ENCODE data around the gene HBEGF.

HBEGF gene

DNA sequence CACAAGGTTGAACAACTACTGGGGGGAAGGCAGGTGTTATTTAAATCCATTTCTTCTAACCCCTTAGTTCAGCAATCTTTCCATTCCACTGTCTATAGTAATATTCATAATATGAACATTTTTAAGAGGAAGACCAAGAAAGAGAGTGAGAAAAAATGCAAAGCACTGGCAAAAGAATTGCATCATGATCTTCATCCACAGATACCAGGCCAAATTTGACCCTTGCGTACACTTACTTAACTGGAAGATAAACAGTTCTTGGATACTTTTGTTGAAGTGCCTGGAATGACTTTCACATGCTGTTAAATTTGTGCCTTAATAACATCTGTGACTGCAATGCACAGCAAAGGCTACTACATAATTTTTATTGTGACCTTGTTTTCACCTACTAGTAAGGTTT, 45.3 kb downstream of the HBEGF start:
- DNase-seq, result no peak

DNA sequence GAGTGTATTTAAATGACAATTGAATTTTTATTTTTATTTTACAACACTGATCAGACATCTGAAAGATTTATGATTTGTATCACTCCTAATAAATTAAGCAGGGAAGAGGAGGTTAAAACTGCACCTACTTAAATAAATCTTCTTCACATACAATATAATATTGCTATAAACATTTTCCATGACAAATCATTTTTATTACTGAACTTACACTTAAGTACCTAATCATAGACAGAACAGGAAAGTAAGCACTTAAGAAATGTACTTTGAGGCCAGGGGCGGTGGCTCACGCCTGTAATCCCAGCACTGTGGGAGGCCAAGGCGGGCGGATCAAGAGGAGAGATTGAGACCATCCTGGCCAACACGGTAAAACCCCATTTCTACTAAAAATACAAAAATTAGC, 47.3 kb downstream of the HBEGF start:
- DNase-seq, result no peak

DNA sequence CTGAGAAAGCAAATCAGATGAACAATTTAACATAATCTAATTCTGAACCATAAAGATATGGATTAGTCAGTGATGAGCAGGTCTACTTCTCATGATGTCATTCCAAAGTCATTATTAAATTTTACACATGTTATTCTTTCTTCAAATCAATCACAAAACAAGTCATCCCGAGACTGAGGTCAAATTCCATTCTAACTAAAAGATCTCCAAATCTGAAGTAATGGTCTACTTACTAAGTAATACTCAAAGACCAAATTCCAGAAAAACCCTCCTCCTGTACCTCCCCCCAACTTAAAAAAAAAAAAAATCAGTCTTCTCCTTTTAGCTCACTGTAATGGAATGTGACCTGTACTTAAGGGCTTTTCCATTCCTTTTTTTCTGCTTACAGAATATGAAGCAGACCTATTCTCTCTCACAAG, 48.2 kb downstream of the HBEGF start:
- DNase-seq, result no peak

DNA sequence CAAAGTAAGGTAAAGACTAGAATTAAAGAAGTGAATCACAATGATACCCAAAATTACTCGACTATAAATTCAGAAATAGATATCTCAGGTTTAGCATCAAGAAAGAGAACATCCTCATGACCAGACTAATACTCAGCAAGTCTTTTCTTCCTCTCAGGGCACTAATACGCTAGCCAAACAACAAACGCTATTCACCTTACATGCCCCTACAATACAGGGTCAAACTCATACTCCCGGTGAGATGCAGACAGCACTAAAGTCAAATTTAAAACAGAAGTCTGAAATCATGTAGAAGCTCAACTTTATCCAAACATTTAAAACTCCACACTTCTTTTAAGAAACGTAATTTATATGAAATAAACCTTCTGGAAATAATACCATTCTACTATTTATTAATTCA, 49.1 kb downstream of the HBEGF start:
- DNase-seq, result no peak

DNA sequence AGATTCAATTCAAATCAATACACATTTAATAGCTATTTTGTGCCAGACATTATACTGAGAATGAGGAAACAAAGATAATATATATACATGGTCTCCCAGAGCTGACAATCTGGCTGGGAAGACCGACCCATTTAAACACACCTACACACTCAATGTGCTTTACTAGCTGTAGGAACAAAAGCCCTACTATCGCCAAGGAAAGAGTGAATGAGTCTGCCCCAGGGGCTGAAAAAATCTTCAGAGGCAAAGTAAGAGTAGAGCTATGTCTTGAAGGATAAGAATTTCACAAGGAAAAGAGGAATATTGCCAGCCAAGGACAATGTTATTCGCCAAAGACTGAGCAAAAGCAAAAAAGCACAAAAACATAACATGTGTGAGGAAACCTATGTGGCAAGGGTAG, 50.1 kb downstream of the HBEGF start:
- no peak for DNase-seq

DNA sequence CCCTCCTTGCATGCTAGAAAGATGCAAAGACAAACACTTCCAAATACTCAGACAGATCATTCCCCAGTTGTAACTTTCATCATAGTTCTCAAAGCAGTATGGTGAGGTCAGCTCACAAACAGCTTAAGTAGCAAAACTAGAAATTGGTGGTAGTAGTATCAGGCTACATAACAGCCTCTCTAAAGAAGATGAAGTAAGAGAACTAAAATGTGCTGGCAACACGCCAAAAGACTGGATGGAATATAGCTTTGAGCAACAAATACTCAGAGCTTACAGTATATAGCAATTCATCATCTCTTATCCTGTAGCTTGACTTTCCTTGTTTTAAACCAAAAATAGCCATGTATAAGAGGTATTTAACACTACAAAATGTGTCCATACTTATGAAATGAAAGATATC, 51.0 kb downstream of the HBEGF start:
- DNase-seq, result no peak

DNA sequence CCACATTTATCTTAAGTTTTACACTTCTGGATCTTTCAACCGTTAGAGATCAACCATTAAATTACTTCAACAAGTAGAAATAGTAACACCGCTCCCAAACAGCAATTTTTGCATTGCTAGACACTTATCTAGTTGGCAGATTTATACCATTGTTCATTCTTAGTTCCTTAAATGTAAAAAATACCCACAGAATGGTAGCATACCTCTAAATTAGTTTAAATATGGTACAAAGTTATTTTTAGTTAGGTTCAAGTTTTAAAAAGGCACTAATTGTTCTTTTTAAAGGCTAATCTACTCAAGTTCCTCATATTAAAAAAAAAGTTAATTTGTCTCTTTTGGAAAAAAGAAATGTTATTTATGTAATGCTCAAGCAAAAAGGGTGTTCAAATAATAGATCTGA, 51.6 kb downstream of the HBEGF start:
- no peak for DNase-seq

DNA sequence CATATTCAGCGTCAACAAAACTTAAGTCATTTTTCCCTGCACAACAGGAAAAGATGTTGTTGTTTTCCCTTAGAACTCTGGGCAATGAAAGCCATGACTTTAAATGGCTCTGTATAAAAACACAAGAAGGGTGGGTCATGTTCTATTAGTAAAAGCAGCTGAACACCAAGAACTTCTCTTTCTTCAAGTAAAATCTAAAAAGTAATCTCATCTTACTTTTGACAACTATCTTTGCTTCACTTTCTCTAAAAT, 52.6 kb downstream of the HBEGF start:
- no peak for DNase-seq

DNA sequence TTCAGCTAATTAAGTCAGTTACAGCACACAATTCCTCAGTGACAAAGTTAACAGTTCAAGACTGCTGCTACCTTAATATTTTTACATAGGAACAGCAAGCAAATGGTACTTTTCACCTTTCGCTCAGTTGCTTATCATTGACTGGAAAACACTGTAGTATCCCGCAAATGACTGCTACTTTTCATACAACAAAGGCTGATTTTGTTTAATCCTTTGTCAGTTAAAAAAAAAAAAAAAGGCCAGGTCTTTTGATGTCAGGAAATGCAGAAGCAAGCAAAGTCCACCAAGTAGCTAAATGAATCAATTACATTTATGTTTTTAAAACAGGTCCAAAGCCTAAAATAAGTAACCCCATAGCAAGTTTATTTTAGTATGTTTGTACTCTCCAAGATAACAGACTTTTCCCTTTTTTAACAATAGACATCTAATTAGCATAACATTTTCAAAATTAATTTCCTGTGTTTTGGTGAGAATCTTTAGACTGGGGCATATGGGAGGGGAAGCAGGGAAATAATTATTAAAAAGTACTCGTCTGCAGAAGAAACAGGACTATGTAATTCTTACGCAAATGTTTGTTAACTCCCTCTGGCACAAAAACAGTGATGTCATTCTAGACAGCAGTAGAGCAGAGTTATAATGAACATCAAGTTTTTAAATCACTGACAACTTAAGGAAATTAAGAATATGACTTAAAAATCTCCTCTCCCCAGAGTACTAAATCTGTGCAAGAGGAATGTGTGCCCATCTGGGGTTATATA, 53.1 kb downstream of the HBEGF start:
- DNase-seq, result no peak

DNA sequence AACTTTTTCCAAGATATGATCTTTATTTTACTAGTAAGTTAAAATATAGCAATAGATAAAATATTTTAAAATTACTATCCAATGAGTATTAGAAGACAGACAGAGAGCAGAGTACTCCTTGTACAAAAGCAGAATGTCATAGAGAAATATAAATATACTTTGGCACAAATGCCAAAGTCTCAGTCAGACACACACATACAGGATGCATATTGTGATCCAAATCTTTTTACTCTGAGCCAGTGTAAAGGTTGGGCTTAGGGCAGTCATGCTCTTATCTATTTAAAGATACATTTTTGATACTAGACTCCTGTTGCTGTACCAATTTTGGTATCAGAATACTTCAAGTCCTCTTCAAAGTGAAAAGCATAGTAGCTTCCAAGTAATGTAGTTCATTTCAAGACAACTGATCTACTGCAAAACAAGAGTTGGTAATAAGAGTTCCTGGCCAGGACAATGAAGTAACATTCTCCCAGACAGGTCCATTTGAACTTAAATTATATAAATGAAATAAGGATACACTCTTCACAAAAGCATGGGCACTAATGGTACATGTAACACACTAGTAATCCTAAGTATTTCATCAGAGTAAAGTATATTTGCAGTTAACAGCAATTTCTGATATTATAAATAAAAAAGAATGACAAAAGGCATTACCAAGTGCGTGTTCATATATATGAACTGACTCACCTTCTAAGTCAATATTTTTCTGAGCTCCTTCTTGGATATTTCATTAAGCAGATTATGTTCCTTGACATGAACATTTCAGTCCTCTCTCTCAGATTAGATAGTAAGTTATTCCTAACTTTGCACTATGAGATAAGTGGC, 54.0 kb downstream of the HBEGF start:
- no peak for DNase-seq

DNA sequence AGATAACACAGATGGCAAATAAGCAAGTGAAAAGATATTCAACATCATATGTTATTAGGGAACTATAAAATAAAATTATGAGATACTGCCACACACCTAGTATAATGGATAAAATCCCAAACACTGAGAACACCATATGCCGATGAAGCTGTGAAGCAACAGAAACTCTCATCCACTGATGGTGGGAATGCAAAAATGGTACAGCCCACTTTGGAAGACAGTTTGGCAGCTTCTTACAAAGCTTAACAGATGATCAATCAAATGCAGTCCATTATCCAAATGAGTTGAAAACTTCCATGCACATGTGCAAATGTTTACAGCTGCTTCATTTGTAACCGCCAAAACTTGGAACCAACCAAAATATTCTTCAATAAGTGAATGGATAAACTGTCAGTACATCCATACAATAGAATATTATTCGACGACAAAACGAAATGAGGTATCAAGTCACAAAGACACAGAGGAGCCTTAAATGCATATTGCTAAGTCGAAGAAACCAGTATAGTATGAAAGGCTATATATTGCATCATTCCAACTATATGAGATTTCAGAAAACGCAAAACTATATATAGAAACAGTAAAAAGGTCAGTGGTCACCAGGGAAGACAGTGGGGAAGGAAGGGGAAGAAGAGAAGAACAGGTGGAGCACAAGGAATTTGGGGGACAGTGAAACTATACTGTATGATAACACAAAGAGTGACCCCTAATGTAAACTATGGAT, 58.4 kb downstream of the HBEGF start:
- no peak for DNase-seq

DNA sequence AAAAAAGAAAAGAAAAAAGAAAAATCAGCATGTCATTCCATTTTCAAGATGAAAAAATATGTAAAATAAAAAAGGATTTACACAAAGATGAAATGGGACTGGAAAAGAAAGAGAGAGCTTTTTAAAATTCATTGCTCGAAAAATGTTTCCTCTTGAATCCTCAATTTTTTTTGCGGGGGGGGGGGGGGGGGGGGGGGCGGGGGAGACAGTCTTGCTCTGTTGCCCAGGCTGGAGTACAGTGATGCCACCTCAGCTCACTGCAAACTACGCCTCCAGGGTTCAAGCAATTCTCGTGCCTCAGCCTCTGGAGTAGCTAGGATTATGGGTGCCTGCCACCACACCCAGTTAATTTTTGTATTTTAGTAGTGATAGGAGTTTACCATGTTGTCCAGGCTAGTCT, 60.0 kb downstream of the HBEGF start:
- DNase-seq, result no peak

DNA sequence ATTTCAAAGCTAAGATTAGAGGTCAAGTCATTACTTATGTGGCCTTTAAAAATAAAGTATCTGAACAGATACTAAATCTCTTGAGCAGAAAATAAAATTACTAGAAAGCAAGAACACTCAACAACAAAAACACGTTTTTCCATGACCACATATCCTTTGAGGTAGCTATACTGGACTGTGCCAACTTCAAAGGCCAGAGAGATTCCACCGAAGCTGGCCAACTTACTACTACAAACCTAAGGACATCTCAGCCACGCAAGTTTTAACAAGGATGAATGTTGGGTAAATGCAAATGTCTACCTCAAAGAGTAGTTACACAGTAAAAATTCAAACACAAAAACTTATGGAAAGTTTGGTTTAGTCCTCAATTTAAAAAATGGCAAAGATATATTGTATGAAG, 62.4 kb downstream of the HBEGF start:
- DNase-seq, result no peak
